Vagina (tissue), 2 donors: ENCODE data around the gene TMPRSS11E. TPM values are rescaled to one million over a fixed set of nuclear protein-coding genes. Genes with fewer than 3 reads are reported as not detected.
"Not testable (repeated sequence)": the region's sequence is repeated elsewhere in the genome, so short reads cannot be mapped to it uniquely, and the experiment has no call there.

ENCODE experiments used
- DNase-seq, 2 donors: peaks; one replicate each; pipeline ENCODE4 v3.0.0-alpha.2; 2017; ENCODE audit errors: extremely low spot score in 2 of 2
- H3K27ac ChIP-seq: fragments of 200-600 bp; sonication (generic); one replicate; pipeline ENCODE4 v1.5.1; 2019
- H3K27me3 ChIP-seq: fragments of 200-600 bp; sonication (generic); one replicate; pipeline ENCODE4 v1.5.1; 2019
- H3K36me3 ChIP-seq, 2 donors: fragments of 200-600 bp; sonication (generic); one replicate each; pipeline ENCODE4 v1.5.1; 2017 to 2019
- H3K4me1 ChIP-seq: fragments of 200-600 bp; sonication (generic); one replicate; pipeline ENCODE4 v1.5.1; 2019
- H3K4me3 ChIP-seq, 2 donors: fragments of 200-600 bp; sonication (generic); 1 replicate in 1 of 2; 2 replicates in 1 of 2; pipeline ENCODE4 v1.5.1; 2016 to 2019
- H3K9me3 ChIP-seq: fragments of 200-600 bp; sonication (generic); one replicate; pipeline ENCODE4 v1.5.1; 2019
- CTCF ChIP-seq, 3 experiments: fragments of 450-650 bp in 2 of 3; fragments of 200-600 bp in 1 of 3; sonication (generic) in 1 of 3; IDR thresholded peaks; one replicate each; pipeline ENCODE4 v1.5.1; 2017 to 2019; ENCODE audit warnings: antibody characterized with exemption in 3 of 3, mild to moderate bottlenecking in 2 of 3, moderate library complexity in 2 of 3
- POLR2A ChIP-seq, 2 donors: fragments of 450-650 bp; IDR thresholded peaks; one replicate each; pipeline ENCODE4 v1.6.1; 2017; ENCODE audit warnings: antibody characterized with exemption in 2 of 2, mild to moderate bottlenecking in 2 of 2, moderate library complexity in 2 of 2
- POLR2AphosphoS5 ChIP-seq, 2 donors: sonication (generic); formaldehyde crosslinking; IDR thresholded peaks; one replicate each; pipeline ENCODE4 v1.9.0; 2017; ENCODE audit warnings: antibody characterized with exemption in 2 of 2, mild to moderate bottlenecking in 2 of 2, low read depth in 1 of 2; ENCODE audit not compliant: insufficient read depth in 1 of 2
- intact Hi-C: fragments of 100-400 bp; cut with DNase I; formaldehyde crosslinking; loops from one replicate; pipeline ENCODE4 v1.15.1; 2023
- total RNA-seq: library from RNA; depleted of rRNA; stranded (reverse); fragments of >200 nt; gene quantifications from one replicate; pipeline ENCODE4 v1.2.3, GENCODE V29; 2016

TMPRSS11E gene
- total RNA-seq, 1 donor from 2014 or later, result 74.2 TPM

GRCh38 chr4:68494688-68495087 is 47.4 kb downstream of the TMPRSS11E start:
- TF ChIP-seq POLR2A (IDR thresholded peaks at IDR 0.05) (no peak), POLR2AphosphoS5 (IDR thresholded peaks at IDR 0.05; ENCODE audit: insufficient read depth in 1 of 2, low read depth in 1 of 2) (no peak), CTCF (IDR thresholded peaks at IDR 0.05) (no peak)
- no peaks in the 10 kb centered on the region for H3K36me3 ChIP-seq
- H3K27me3 ChIP-seq, result no peaks in the 10 kb centered on the region
- no peaks in the 10 kb centered on the region for H3K9me3 ChIP-seq
- H3K4me3 ChIP-seq, result no peak overlapping the region
- intact Hi-C loops, result no loop called here
- H3K27ac ChIP-seq, result no peak overlapping the region
- H3K4me1 ChIP-seq, result no peaks in the 10 kb centered on the region
- DNase-seq, result no peak

GRCh38 chr4:68498413-68499007 is 51.2 kb downstream of the TMPRSS11E start:
- no peaks in the 10 kb centered on the region for H3K27me3 ChIP-seq
- H3K4me3 ChIP-seq, result no peak overlapping the region
- intact Hi-C loops, result no loop called here
- DNase-seq, result no peak
- no peak overlapping the region for H3K27ac ChIP-seq
- H3K9me3 ChIP-seq, result no peaks in the 10 kb centered on the region
- H3K4me1 ChIP-seq, result no peaks in the 10 kb centered on the region
- TF ChIP-seq POLR2A (IDR thresholded peaks at IDR 0.05) (no peak), POLR2AphosphoS5 (IDR thresholded peaks at IDR 0.05; ENCODE audit: insufficient read depth in 1 of 2, low read depth in 1 of 2) (no peak), CTCF (IDR thresholded peaks at IDR 0.05) (peak; percentile 36 to 49 (median 37))
- H3K36me3 ChIP-seq, result no peaks in the 10 kb centered on the region

- intact Hi-C loops, result no loop called here
- DNase-seq, result no peak
- H3K27ac ChIP-seq, result no peak overlapping the region
- no peaks in the 10 kb centered on the region for H3K4me1 ChIP-seq
- no peaks in the 10 kb centered on the region for H3K9me3 ChIP-seq
- H3K27me3 ChIP-seq, result no peaks in the 10 kb centered on the region
- TF ChIP-seq POLR2A (IDR thresholded peaks at IDR 0.05), result no peak
- no peaks in the 10 kb centered on the region for H3K36me3 ChIP-seq
- no peak overlapping the region for H3K4me3 ChIP-seq
These were observed 51.8 kb downstream of the TMPRSS11E start for GRCh38 chr4:68499021-68499420.

- H3K27ac ChIP-seq, H3K9me3 ChIP-seq, H3K4me3 ChIP-seq, H3K27me3 ChIP-seq, DNase-seq, H3K36me3 ChIP-seq, H3K4me1 ChIP-seq: not testable (repeated sequence)
- intact Hi-C loops, result loop anchor here (10.0 kb wide), 1 partner anchor 131 kb away; no protein-coding TSS in a partner anchor
These were observed 56.2 kb downstream of the TMPRSS11E start for GRCh38 chr4:68503462-68503861.

GRCh38 chr4:68504836-68505235 is 57.6 kb downstream of the TMPRSS11E start:
- H3K9me3 ChIP-seq, H3K4me3 ChIP-seq, DNase-seq, H3K36me3 ChIP-seq, H3K27me3 ChIP-seq, H3K4me1 ChIP-seq, H3K27ac ChIP-seq: not testable (repeated sequence)
- intact Hi-C loops, result loop anchor here (10.0 kb wide), 1 partner anchor 130 kb away; no protein-coding TSS in a partner anchor

GRCh38 chr4:68505452-68505851 is 58.2 kb downstream of the TMPRSS11E start:
- DNase-seq, H3K4me1 ChIP-seq: not testable (repeated sequence)
- intact Hi-C loops, result loop anchor here (10.0 kb wide), 1 partner anchor 129 kb away; no protein-coding TSS in a partner anchor

GRCh38 chr4:68518889-68519288 is 71.6 kb downstream of the TMPRSS11E start:
- H3K4me3 ChIP-seq, result no peak overlapping the region
- intact Hi-C loops, result no loop called here
- no peaks in the 10 kb centered on the region for H3K27me3 ChIP-seq
- no peak for DNase-seq
- H3K4me1 ChIP-seq, result no peaks in the 10 kb centered on the region
- TF ChIP-seq CTCF (IDR thresholded peaks at IDR 0.05) (no peak), POLR2A (IDR thresholded peaks at IDR 0.05) (no peak), POLR2AphosphoS5 (IDR thresholded peaks at IDR 0.05; ENCODE audit: insufficient read depth in 1 of 2, low read depth in 1 of 2) (no peak)
- H3K27ac ChIP-seq, result no peak overlapping the region
- H3K36me3 ChIP-seq, result no peaks in the 10 kb centered on the region
- no peaks in the 10 kb centered on the region for H3K9me3 ChIP-seq

More at GRCh38 chr4:68505452-68505851, 58.2 kb downstream of the TMPRSS11E start:
- not testable (repeated sequence) for H3K9me3 ChIP-seq, H3K4me3 ChIP-seq, H3K27me3 ChIP-seq, H3K36me3 ChIP-seq, H3K27ac ChIP-seq
